GM19324 (cell line): ENCODE data around the gene C4orf50.

Source experiments
- ATAC-seq: cut with Tn5 transposase; IDR thresholded peaks from one replicate; pipeline ENCODE4 v1.9.1; 2021; ENCODE audit warnings: mild to moderate bottlenecking, moderate library complexity; ENCODE audit not compliant: unreplicated experiment, low FRiP score

Gene C4orf50

GRCh38 chr4:6044276-6044675 lies 26.0 kb upstream of the C4orf50 start:
- no peak for ATAC-seq

- no peak for ATAC-seq
Measured at GRCh38 chr4:6043843-6044242, 25.6 kb upstream of the C4orf50 start.

GRCh38 chr4:6043188-6043587 lies 25.0 kb upstream of the C4orf50 start:
- no peak for ATAC-seq

- ATAC-seq, result no peak
Measured at GRCh38 chr4:6042293-6043063, 24.2 kb upstream of the C4orf50 start.

- ATAC-seq, result no peak
Measured at GRCh38 chr4:6041800-6042199, 23.6 kb upstream of the C4orf50 start.

- no peak for ATAC-seq
Measured at GRCh38 chr4:6038711-6039110, 20.5 kb upstream of the C4orf50 start.

- ATAC-seq, result no peak
Measured at GRCh38 chr4:6035786-6036185, 17.6 kb upstream of the C4orf50 start.

- no peak for ATAC-seq
Measured at GRCh38 chr4:6033381-6033780, 15.2 kb upstream of the C4orf50 start.

GRCh38 chr4:6032249-6033244 lies 14.3 kb upstream of the C4orf50 start:
- no peak for ATAC-seq

GRCh38 chr4:6031846-6032245 lies 13.6 kb upstream of the C4orf50 start:
- no peak for ATAC-seq

GRCh38 chr4:6030679-6031078 lies 12.4 kb upstream of the C4orf50 start:
- ATAC-seq, result no peak

- no peak for ATAC-seq
Measured at GRCh38 chr4:6029254-6029653, 11.0 kb upstream of the C4orf50 start.

GRCh38 chr4:6028168-6028567 lies 9.9 kb upstream of the C4orf50 start:
- ATAC-seq, result no peak

- no peak for ATAC-seq
Measured at GRCh38 chr4:6027392-6027791, 9.2 kb upstream of the C4orf50 start.

- ATAC-seq, result no peak
Measured at GRCh38 chr4:6024313-6024960, 6.2 kb upstream of the C4orf50 start.

- no peak for ATAC-seq
Measured at GRCh38 chr4:6023731-6024130, 5.5 kb upstream of the C4orf50 start.

GRCh38 chr4:6022607-6023288 lies 4.5 kb upstream of the C4orf50 start:
- ATAC-seq, result no peak

GRCh38 chr4:6021831-6022606 lies 3.8 kb upstream of the C4orf50 start:
- no peak for ATAC-seq

GRCh38 chr4:6020613-6021012 lies 2.4 kb upstream of the C4orf50 start:
- ATAC-seq, result no peak
